Putamen (tissue), 1 donor: ENCODE results near the gene KREMEN1.
A peak's percentile ranks its signal among the peaks of the same experiment; 100 is the strongest.

Experiments used
- DNase-seq: peaks from one replicate; pipeline ENCODE4 v3.0.0-alpha.2; 2016; ENCODE audit warnings: low spot score

KREMEN1 gene

GRCh38 chr22:29149841-29150555 lies 77.2 kb downstream of the KREMEN1 start:
- DNase-seq = peak; percentile 58

DNA sequence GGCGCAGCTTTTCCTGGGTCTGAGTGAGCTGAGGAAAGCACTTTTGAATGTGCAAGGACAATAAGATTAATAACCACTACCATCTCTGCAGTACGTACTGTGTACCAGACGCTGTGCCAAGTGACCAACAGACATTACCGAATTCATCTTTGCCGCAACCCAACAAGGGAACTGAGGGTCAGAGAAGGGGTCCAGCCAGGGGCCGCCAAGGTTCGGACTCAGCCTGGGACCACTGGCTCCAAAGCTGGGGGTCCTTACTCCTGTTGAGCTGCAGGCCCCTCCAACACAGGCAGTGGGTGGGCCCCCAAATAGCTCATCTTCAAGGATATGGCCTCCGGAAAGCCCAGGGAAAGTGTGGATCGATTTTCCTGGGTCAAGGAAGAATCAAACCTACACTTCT lies 77.9 kb downstream of the KREMEN1 start:
- no peak for DNase-seq

DNA sequence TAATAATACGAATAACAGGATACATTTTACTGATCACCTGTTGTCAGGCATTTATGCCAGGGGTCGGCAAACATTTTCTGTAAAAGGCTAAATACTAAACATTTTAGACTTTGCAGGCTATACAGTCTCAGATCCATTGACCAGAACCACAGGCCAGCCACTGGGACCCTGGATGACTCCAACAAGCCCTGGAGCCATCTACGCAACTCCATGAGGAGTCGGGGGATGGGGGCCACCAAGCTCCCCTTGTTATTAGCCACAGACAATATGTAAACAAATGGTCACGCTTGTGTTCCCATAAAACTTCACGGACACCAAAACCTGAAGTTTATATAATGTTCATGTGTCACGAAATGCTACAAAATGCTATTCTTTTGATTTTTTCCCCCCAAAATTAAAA lies 78.5 kb downstream of the KREMEN1 start:
- DNase-seq = no peak

GRCh38 chr22:29152045-29152953 lies 79.5 kb downstream of the KREMEN1 start:
- DNase-seq = peak; percentile 56

DNA sequence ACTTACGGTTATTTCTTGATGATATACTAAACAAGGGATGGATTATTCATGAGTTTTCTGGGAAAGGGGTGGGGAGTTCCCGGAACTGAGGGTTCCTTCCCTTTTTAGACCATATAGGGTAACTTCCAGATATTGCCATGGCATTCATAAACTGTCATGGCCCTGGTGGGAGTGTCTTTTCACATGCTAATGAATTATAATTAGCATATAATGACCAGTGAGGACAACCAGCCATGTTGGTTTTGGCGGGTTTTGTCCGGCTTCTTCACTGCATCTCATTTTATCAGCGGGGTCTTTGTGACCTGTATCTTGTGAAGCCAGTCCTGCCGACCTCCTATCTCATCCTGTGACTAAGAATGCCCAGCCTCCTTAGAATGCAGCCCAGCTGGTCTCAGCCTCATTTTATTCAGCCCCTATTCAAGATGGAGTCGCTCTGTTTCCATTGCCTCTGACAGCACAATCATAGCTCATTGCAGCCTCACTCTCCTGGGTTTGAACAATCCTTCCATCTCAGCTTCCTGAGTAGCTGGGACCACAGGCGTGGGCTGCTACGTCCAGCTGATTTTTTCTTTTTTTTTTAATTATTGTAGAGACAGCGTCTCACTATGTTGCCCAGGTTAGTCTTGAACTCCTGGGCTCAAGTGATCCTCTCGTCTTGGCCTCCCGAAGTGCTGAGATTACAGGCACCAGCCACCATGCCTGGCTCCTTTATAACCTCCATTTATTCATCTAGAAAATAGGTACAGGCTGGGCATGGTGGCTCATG lies 80.3 kb downstream of the KREMEN1 start:
- no peak for DNase-seq

DNA sequence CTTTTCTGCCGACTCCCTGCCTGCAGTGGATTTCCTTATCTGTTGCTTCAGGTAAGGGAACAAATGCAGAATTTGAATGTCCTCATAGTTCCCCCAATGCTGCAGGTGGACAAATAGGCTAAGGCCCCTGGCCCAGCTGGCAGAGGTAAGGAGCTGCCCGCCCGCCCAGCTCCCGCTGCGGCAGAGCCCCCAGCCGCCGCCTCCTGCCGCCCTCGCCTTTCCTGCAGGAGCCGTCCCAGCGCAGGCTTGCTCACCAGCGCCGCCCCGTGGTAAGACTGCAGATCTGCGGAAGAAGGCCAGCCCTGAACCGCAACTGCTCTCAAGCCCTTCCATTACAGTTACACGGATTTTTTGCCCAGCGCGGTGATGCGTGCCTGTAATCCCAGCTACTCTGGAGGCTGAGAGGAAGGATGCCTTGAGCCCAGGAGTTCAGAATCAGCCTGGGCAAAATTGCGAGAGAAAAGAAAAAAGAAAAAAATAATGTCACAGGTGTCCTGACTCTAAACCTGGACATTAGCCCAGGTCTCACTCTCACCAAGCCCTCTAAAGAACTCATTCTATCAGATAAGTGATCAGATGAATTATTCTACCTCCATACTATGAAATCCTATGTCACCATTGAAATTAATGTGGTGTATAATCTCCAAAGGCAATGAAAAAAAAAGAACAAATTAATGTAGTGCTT lies 81.7 kb downstream of the KREMEN1 start:
- peak; percentile 57 for DNase-seq

GRCh38 chr22:29155966-29156365 lies 83.1 kb downstream of the KREMEN1 start:
- DNase-seq = no peak

GRCh38 chr22:29156507-29156906 lies 83.7 kb downstream of the KREMEN1 start:
- no peak for DNase-seq

DNA sequence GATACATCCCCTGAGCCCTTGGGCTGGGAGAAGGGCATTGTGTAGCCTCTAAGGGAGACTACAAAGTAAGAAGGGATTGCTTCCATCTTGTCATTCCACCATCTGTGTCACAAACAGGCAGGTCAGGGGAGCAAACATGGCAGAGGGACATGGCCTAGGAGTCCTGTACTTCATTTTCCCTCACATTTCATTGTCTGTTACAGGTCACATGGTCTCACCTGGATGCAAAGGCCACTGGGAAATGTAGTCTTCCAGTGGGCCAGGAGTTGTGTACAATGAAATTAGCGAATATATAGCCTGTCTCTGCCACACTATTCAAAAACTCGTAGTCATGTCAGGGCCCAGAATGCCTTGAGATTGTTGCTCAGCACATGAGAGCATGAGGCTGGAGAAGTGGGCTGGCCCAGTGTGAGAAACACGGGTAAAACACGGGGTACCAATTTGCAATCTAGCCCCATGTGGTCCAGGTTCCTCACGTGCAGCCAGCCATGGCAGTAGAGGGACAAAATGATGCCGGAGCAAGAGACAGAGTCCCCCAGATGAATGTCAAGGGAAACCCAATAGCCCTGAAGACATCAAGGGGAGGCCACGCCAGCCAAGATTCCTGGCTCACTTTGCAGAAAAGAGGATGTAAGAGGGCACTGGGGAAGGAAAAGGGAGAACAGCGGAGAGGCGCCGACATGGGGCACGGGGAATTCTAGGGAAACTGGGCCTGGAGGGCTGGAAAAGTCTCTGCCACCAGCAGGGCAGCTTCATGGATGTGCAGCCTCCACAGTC lies 85.1 kb downstream of the KREMEN1 start:
- no peak for DNase-seq

- no peak for DNase-seq
Observed at GRCh38 chr22:29158546-29158945, 85.7 kb downstream of the KREMEN1 start.

GRCh38 chr22:29163808-29164207 lies 91.0 kb downstream of the KREMEN1 start:
- no peak for DNase-seq

GRCh38 chr22:29165321-29166060 lies 92.7 kb downstream of the KREMEN1 start:
- DNase-seq = no peak

DNA sequence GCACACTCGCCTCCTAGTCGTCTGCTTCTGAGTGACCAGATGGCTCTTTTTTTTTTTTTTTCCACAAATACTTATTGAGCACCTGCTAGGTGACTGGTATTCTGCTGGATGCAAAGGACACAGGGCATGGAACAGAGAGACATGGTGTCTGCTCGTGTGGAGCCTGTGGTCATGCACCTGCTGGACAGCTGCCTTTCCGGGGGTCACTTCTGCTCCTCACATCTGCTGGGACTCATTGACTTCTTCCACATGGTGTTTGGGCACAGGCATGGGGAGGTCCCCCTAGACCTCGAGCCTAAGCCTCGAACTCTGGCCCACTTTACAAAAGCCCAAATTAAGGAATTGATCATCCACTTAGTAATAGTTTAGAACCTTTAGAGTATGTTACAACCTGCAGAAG lies 93.3 kb downstream of the KREMEN1 start:
- DNase-seq = no peak

GRCh38 chr22:29167032-29167911 lies 94.4 kb downstream of the KREMEN1 start:
- DNase-seq = no peak

- DNase-seq = no peak
Observed at GRCh38 chr22:29171721-29172120, 98.9 kb downstream of the KREMEN1 start.

GRCh38 chr22:29172216-29172615 lies 99.4 kb downstream of the KREMEN1 start:
- DNase-seq = no peak

DNA sequence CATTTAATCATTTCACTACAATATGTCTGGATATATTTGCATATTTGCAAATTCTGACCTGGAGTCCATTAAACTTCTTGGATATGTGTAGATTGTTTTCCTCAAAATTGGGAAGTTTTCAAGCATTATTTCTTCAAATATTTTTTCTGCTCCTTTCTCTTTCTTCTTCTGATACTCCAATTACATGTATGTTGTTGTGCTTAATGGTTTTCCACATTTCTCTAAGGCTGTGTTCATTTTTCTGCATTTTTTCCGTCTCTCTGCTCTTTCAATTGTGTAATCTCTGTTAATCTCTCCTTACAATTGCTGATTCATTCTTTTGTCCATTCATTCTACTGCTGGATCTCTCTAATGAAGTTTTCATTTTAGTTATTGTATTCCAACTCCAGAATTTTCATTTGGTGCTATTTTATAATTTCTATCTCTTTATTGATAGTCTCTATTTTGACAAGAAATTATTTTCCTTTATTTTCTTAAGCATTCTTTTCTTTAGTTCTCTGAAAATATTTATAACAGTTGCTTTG lies 102.5 kb downstream of the KREMEN1 start:
- DNase-seq = no peak

- DNase-seq = peak; percentile 27
Observed at GRCh38 chr22:29183971-29184848, 111.4 kb downstream of the KREMEN1 start.
